Stromal cell of bone marrow (primary cell): ENCODE data around the gene SPTBN1.

Experiments used
- DNase-seq: peaks from one replicate; pipeline ENCODE4 v3.0.0-alpha.2; 2012; ENCODE audit warnings: low read depth

The SPTBN1 gene

DNA sequence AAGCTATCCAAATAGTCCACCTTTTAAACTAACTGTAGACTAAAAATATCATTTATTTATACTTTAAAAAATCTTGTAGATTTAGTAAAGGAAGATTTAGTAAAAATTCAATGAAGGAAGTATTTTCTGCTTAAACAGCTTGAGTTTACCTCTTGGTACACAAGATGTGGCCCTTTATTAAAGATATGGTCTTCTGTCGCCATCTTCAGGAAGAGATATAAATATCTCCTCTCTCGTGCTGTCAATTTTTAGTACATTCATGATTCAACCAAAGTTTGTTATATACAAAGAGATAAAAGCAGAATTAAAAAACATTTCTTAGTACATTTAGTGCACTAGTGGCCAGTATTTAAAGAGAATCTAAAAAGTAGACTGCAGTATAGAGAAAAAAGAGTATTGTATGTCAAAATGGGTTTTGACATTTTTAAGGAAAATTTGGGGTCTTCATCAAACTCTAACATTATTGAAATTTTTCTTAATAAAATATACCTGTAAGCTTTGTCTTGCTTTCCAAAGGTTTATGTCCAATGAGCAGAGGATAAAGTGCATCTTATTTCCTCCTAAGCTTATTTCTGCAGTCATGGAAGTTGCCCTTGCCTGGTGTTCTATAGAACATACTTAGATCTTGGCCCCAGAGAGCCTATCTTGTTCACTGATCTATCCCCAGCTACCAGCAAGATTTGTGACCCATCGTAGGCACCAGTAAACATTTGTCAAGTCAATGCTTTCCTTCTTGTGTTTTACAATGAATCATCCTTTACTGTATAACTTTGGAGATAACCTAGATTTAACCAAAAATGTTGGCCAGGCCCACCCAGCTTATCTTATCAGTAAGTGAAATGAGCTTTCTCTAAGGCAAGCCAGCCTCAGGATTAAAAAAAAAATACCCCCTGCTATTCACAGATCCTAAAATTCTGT is 248.8 kb downstream of the SPTBN1 start:
- peak; percentile 62 for DNase-seq

- DNase-seq = no peak
These were observed 250.5 kb downstream of the SPTBN1 start for GRCh38 chr2:54706622-54707021.

DNA sequence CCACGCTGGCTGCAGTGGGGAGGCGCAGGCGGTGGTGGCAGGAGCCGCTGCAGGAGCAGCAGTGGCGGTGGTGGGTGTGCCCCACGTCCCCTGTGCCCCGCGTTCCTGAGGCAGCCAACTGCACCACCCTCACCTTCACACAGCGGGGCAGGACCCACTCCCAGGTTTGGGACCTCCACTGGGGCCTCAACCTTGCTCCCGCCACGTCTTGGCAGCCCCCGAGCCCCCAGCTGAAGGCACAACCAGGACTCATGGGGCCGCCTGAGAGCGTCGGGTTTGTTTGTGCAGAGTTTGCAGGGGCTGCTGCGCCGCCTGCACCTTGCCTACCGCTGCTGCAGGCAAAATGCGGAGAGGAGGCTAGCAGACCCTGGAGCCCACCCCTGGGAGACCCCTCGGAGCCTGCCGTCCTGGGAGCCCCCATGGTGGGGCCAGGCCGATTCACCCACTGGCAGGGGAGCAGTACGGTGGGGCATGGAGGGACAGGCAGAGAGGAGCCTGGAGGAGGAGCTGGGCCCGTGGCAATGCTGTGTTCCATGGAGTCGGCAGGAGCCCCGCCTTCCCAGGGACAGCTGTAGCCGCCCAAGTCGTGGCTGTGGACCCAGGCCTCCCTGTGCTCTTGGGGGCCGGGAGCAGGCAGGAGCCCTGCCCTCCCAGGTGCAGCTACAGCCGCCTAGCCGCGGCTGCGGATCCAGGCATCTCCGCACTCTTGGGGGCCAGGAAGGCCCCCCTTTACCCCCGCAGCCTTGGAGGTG is 252.6 kb downstream of the SPTBN1 start:
- DNase-seq = no peak

DNA sequence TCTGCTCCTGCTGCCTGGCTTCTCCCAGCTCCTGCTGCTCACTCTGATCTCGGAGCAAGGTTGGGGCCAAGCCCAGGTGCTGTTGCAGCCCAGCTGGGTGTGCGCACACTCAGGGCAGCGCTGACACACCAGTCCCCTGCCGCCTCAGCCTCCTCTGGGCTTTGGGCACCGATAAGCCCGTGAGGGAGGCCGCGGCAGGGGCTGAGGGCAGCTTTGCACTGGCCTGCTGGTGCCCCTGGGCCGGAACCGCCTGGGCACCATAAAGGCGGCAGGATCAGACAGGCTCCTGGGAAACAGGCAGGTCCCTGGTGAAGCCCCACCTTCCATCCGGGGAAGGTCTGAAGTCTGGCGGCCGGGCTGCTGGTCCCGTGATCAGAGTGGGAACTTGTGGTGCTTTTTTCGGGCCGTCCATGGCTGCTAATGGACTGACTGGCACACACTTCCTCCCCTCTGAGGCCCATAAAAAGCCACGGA is 253.2 kb downstream of the SPTBN1 start:
- no peak for DNase-seq

GRCh38 chr2:54710216-54710615 is 254.1 kb downstream of the SPTBN1 start:
- no peak for DNase-seq

- DNase-seq = no peak
These were observed 256.4 kb downstream of the SPTBN1 start for GRCh38 chr2:54712516-54712915.

- DNase-seq = no peak
These were observed 258.9 kb downstream of the SPTBN1 start for GRCh38 chr2:54714996-54715395.

- DNase-seq = no peak
These were observed 260.2 kb downstream of the SPTBN1 start for GRCh38 chr2:54716375-54716774.

DNA sequence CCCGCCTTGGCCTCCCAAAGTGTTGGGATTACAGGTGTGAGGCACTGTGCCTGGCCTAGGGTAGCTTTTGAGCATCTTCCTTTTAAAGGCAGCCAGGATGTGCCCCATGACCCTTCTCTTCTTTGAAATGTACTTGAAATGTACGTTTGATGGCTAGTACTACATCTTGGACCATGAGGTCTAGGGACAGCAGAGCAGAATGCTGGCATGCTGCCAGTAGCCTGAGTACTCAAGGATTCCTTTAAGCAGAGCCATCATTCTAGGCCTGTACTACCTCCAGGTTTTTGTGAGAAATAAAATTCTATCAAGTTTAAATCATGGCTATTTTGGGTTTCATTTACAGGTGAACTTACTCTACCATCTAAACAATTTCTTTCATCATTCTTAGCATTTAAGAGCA is 264.4 kb downstream of the SPTBN1 start:
- no peak for DNase-seq
